PC-3 (cell line): ENCODE measurements around the gene CYTIP. TPM values are rescaled to one million over a fixed set of nuclear protein-coding genes. Genes with fewer than 3 reads are reported as not detected.

Experiments used
- ATAC-seq: fragments of 200-7000 bp; cut with Tn5 transposase; 2 replicates; pipeline ENCODE4 v1.9.1; 2020; ENCODE audit warnings: mild to moderate bottlenecking, moderate library complexity
- BruUV-seq: library from RNA; stranded (reverse); fragments of 400-500 nt; replicated peaks from 2 replicates; lab custom pipeline; 2021; lab: Mats Ljungman, UMichigan
- CTCF ChIA-PET: fragments of 300-600 bp; sonication (Branson Sonifier 250); formaldehyde crosslinking; loops from one replicate; lab custom pipeline; 2022; ENCODE audit warnings: antibody characterized with exemption; lab: Charles Lee
- POLR2A ChIA-PET: fragments of 300-600 bp; sonication (Branson Sonifier 250); formaldehyde crosslinking; loops from one replicate; lab custom pipeline; 2022; ENCODE audit warnings: antibody characterized with exemption; ENCODE audit not compliant: unreplicated experiment; lab: Charles Lee
- DNase-seq: peaks from one replicate; pipeline ENCODE4 v3.0.0-alpha.2; 2015
- H2AFZ ChIP-seq: fragments of 300-600 bp; sonication (generic); 2 replicates; pipeline ENCODE4 v1.6.0; 2016; ENCODE audit warnings: antibody characterized with exemption, low read length
- H3F3A ChIP-seq: fragments of 300-600 bp; sonication (generic); one replicate; pipeline ENCODE4 v1.6.0; 2017; ENCODE audit warnings: antibody characterized with exemption, low read length, control low read depth, mild to moderate bottlenecking; ENCODE audit not compliant: unreplicated experiment
- H3K27ac ChIP-seq: fragments of 300-600 bp; sonication (generic); 2 replicates; pipeline ENCODE4 v1.5.1; 2016; ENCODE audit warnings: mild to moderate bottlenecking, low read length
- H3K27me3 ChIP-seq: fragments of 300-600 bp; sonication (generic); 2 replicates; pipeline ENCODE4 v1.6.1; 2016; ENCODE audit warnings: low read length, mixed read lengths
- H3K36me3 ChIP-seq: fragments of 300-600 bp; sonication (generic); 2 replicates; pipeline ENCODE4 v1.6.1; 2016; ENCODE audit warnings: low read depth, mixed run types, low read length, mixed read lengths
- H3K4me1 ChIP-seq: fragments of 300-600 bp; sonication (generic); 2 replicates; pipeline ENCODE4 v1.5.1; 2016; ENCODE audit warnings: low read length; ENCODE audit not compliant: insufficient read depth
- H3K4me2 ChIP-seq: fragments of 300-600 bp; sonication (generic); 2 replicates; pipeline ENCODE4 v1.6.0; 2016; ENCODE audit warnings: low read length
- H3K4me3 ChIP-seq: fragments of 300-600 bp; sonication (generic); 2 replicates; pipeline ENCODE4 v1.5.1; 2016; ENCODE audit warnings: mild to moderate bottlenecking, low read length, mixed read lengths
- H3K79me2 ChIP-seq: fragments of 300-600 bp; sonication (generic); 2 replicates; pipeline ENCODE4 v1.6.1; 2017; ENCODE audit warnings: low read length, mixed read lengths
- H3K9ac ChIP-seq: fragments of 300-600 bp; sonication (generic); 2 replicates; pipeline ENCODE4 v1.6.0; 2016; ENCODE audit warnings: mild to moderate bottlenecking, low read length
- H3K9me2 ChIP-seq: fragments of 300-600 bp; sonication (generic); replicated peaks from 2 replicates; pipeline ENCODE4 v1.6.1; 2016; ENCODE audit warnings: mixed run types, low read length, mixed read lengths
- H3K9me3 ChIP-seq: fragments of 300-600 bp; sonication (generic); 2 replicates; pipeline ENCODE4 v1.6.1; 2016; ENCODE audit warnings: low read length, mixed read lengths
- H4K20me1 ChIP-seq: fragments of 300-600 bp; sonication (generic); 2 replicates; pipeline ENCODE4 v1.6.1; 2016; ENCODE audit warnings: low read length, mixed read lengths
- EZH2 ChIP-seq: fragments of 300-600 bp; sonication (generic); IDR thresholded peaks from one replicate; pipeline ENCODE4 v1.6.1; 2017; ENCODE audit warnings: antibody characterized with exemption, mild to moderate bottlenecking, low read length; ENCODE audit not compliant: unreplicated experiment
- EZH2phosphoT487 ChIP-seq: fragments of 300-600 bp; sonication (generic); IDR thresholded peaks from 2 replicates; pipeline ENCODE4 v1.6.1; 2018; ENCODE audit warnings: mild to moderate bottlenecking, antibody characterized with exemption, low read length, borderline replicate concordance
- intact Hi-C: fragments of 100-400 bp; cut with micrococcal nuclease; formaldehyde crosslinking; loops from 2 replicates; pipeline ENCODE4 v1.9.0; 2023
- total RNA-seq: library from RNA; depleted of rRNA; stranded (reverse); fragments of >200 nt; gene quantifications from 2 replicates; pipeline ENCODE4 v1.2.3, GENCODE V29; 2014
- TF ChIP-seq, protein P1 (sequence below): fragments of 300-600 bp; sonication (generic); conservative IDR thresholded peaks from 2 replicates; pipeline ENCODE4 v1.5.1; 2017; ENCODE audit warnings: antibody characterized with exemption, low read depth, mild to moderate bottlenecking, low read length

CYTIP gene
- total RNA-seq, 1 experiment from 2014 or later: 0.26 TPM

DNA sequence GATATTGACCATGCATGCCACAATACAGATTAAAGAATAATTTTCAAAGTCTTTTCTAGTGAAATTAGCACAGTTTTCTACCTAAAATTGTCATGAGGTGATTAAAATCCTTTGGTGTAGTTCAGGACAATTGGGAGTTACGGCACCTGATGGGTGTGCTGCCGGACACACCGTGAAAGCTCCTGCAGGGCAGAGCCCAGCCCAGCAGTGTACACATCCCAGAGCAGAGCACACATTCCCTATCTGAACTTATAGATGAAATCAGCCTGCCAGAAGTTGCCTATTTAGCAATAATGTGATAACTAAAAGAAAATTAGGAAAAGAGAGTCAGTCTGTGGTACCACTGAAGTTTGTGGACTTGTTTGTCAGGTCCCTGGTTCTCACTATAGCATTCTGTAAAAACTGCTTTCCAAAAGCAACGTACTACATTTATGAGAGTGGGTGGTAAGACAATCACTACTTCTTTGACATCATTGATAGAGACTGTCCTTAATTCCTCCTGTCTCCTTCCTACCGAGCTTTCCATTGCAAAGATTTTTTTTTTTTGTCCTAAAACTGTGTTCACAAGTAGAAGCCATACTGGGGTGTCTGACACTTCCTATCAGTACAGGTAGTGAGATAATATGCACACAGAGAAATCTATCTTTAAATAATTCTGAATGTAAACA is 3.4 kb downstream of the CYTIP start:
- Histone ChIP-seq H3K4me1 (no peaks in the 10 kb centered on the region), H3K27me3 (peaks cover 28% of the 10 kb centered on the region; the same call in 1 of the 2 replicates), H3F3A (no peaks in the 10 kb centered on the region), H3K4me3 (no peak overlapping the region), H3K79me2 (no peaks in the 10 kb centered on the region), H3K9me3 (no peaks in the 10 kb centered on the region), H3K9me2 (no peaks in the 10 kb centered on the region), H3K36me3 (no peaks in the 10 kb centered on the region), H3K9ac (no peak overlapping the region), H4K20me1 (no peaks in the 10 kb centered on the region), H2AFZ (no peak overlapping the region), H3K27ac (no peak overlapping the region), H3K4me2 (no peak overlapping the region)
- no TSS peak for BruUV-seq
- ChIA-PET POLR2A (no interaction called here), CTCF (no interaction called here)
- DNase-seq (no peak), ATAC-seq (no peak)
- intact Hi-C loops: no loop called here
- TF ChIP-seq EZH2 (no peak), EZH2phosphoT487 (no peak)
- TF ChIP-seq, protein P1, sequence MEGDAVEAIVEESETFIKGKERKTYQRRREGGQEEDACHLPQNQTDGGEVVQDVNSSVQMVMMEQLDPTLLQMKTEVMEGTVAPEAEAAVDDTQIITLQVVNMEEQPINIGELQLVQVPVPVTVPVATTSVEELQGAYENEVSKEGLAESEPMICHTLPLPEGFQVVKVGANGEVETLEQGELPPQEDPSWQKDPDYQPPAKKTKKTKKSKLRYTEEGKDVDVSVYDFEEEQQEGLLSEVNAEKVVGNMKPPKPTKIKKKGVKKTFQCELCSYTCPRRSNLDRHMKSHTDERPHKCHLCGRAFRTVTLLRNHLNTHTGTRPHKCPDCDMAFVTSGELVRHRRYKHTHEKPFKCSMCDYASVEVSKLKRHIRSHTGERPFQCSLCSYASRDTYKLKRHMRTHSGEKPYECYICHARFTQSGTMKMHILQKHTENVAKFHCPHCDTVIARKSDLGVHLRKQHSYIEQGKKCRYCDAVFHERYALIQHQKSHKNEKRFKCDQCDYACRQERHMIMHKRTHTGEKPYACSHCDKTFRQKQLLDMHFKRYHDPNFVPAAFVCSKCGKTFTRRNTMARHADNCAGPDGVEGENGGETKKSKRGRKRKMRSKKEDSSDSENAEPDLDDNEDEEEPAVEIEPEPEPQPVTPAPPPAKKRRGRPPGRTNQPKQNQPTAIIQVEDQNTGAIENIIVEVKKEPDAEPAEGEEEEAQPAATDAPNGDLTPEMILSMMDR: no peak

DNA sequence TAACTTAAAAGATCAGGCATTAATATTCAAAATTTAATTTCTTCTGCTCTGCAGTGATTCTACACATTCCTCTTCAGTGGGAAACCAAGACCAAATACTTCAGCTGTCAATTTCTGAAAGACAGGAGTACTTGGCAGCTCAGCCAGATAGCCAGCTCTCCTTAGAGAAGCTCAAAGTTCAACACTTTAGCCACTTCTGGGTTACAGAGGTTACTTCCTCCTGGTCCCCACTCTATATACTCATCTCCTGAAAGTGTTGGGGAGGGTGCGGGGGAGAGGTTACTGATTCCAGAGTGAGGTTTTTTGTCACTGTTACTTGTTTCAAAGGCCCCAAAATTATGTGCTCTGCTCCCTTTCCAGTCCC is 4.1 kb downstream of the CYTIP start:
- no peak overlapping the region for H2AFZ ChIP-seq
- DNase-seq (no peak), ATAC-seq (no peak)
- intact Hi-C loops: no loop called here
- no peak overlapping the region for H3K9ac ChIP-seq
- CTCF ChIA-PET: no interaction called here
- H3K4me3 ChIP-seq: no peak overlapping the region
- no TSS peak for BruUV-seq
- H3K27me3 ChIP-seq: peaks cover 28% of the 10 kb centered on the region; the same call in 1 of the 2 replicates
- no peak overlapping the region for H3K4me2 ChIP-seq
- no peaks in the 10 kb centered on the region for H3F3A ChIP-seq
- no peaks in the 10 kb centered on the region for H3K79me2 ChIP-seq
- POLR2A ChIA-PET: no interaction called here
- no peak for TF ChIP-seq EZH2phosphoT487
- TF ChIP-seq EZH2: no peak
- TF ChIP-seq, protein P1: no peak
- H3K36me3 ChIP-seq: no peaks in the 10 kb centered on the region
- H3K27ac ChIP-seq: no peak overlapping the region
- H4K20me1 ChIP-seq: no peaks in the 10 kb centered on the region
- no peaks in the 10 kb centered on the region for H3K9me2 ChIP-seq
- H3K9me3 ChIP-seq: no peaks in the 10 kb centered on the region
- no peaks in the 10 kb centered on the region for H3K4me1 ChIP-seq

DNA sequence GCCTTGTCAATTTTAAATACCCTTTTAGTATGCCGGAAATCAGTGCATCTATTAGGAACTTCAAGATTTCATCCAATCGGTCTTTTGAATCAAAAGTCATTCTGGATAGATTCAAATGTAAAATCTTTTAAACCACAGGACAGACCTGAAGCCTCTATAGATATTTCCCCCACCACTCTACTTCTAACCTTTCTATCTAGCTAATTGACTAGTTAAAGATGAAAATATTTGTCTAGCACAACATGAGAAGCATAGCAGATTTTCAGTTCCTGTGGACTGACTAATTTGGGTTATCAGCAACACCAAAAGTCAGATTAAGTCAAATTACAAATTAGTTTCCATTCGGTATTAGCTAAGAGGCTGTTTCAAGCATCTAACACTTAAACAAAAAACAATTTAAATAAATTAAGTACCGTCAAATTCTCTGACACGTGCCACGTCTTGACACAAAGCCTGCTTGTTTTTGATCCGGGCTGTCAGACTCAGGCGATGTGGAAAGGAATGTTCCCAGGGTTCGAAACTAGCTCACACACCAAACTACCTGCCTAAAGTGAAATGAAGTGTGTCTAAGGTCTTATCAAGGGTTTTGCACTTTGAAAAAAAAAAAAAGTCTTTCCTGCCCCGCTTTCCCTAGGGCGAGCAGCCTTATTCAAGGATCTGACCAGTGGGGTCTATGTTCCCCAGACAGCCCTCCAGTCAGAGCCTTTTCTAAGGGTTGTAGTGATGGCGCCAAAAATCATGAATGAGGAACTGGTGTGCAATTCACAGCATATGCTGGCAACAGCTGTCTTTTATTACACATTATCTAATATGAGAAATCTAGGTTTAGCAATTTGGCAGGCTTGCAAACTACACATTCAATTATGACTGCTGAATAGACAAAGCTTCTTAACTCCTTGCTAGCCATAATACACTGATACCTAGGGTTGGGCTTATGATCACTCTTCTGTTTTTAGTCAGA is 4.7 kb downstream of the CYTIP start:
- no peaks in the 10 kb centered on the region for H3K4me1 ChIP-seq
- H3K4me2 ChIP-seq: no peak overlapping the region
- H4K20me1 ChIP-seq: no peaks in the 10 kb centered on the region
- no TSS peak for BruUV-seq
- H3K9me3 ChIP-seq: no peaks in the 10 kb centered on the region
- ATAC-seq: no peak
- no peaks in the 10 kb centered on the region for H3K79me2 ChIP-seq
- no peaks in the 10 kb centered on the region for H3K36me3 ChIP-seq
- TF ChIP-seq EZH2 (no peak), EZH2phosphoT487 (no peak)
- TF ChIP-seq, protein P1: no peak
- H3K27ac ChIP-seq: no peak overlapping the region
- peaks cover 28% of the 10 kb centered on the region; the same call in 1 of the 2 replicates for H3K27me3 ChIP-seq
- intact Hi-C loops: no loop called here
- H3K9me2 ChIP-seq: no peaks in the 10 kb centered on the region
- DNase-seq: no peak
- ChIA-PET CTCF (no interaction called here), POLR2A (no interaction called here)
- no peak overlapping the region for H3K9ac ChIP-seq
- H2AFZ ChIP-seq: no peak overlapping the region
- H3F3A ChIP-seq: no peaks in the 10 kb centered on the region
- no peak overlapping the region for H3K4me3 ChIP-seq
